T-helper 9 cell (primary cell): ENCODE results near the gene SLC35A5.
"Not testable (repeated sequence)": the region's sequence is repeated elsewhere in the genome, so short reads cannot be mapped to it uniquely, and the experiment has no call there.

Experiments used
- DNase-seq: peaks from one replicate; pipeline ENCODE4 v3.0.0-alpha.2; 2020
- total RNA-seq, 2 donors: gene quantifications; one replicate each; lab custom pipeline; 2026; lab: John Stamatoyannopoulos, UW

The SLC35A5 gene
- total RNA-seq, result 12.3 to 28.6 reads per million in 2 donors

GRCh38 chr3:112561734-112562529 is at the start of gene SLC35A5, which contains the start of gene ATG3:
Gene SLC35A5 (plus strand): TSS chr3:112562045. CDS start chr3:112563404, 1,359 bp downstream.
Gene ATG3 (minus strand): TSS chr3:112561962. CDS start chr3:112561528, 434 bp downstream.
- DNase-seq, result peak; percentile 99

GRCh38 chr3:112512320-112512719 is 49.5 kb upstream of the SLC35A5 start:
- DNase-seq, result no peak

- DNase-seq, result no peak
Observed at GRCh38 chr3:112514527-112515128, 47.2 kb upstream of the SLC35A5 start.

GRCh38 chr3:112518970-112519369 is 42.9 kb upstream of the SLC35A5 start:
- DNase-seq, result not testable (repeated sequence)

GRCh38 chr3:112519424-112520001 is 42.3 kb upstream of the SLC35A5 start:
- no peak for DNase-seq

GRCh38 chr3:112524127-112524526 is 37.7 kb upstream of the SLC35A5 start:
- not testable (repeated sequence) for DNase-seq

GRCh38 chr3:112530573-112530972 is 31.3 kb upstream of the SLC35A5 start:
- no peak for DNase-seq

- DNase-seq, result no peak
Observed at GRCh38 chr3:112531358-112531781, 30.5 kb upstream of the SLC35A5 start.

GRCh38 chr3:112539825-112540650 is 21.8 kb upstream of the SLC35A5 start:
- no peak for DNase-seq

- no peak for DNase-seq
Observed at GRCh38 chr3:112546216-112546759, 15.6 kb upstream of the SLC35A5 start.

- DNase-seq, result no peak
Observed at GRCh38 chr3:112550859-112551258, 11.0 kb upstream of the SLC35A5 start.

GRCh38 chr3:112555535-112556170 is 6.2 kb upstream of the SLC35A5 start:
- DNase-seq, result no peak

- DNase-seq, result no peak
Observed at GRCh38 chr3:112557976-112558375, 3.9 kb upstream of the SLC35A5 start.

- no peak for DNase-seq
Observed at GRCh38 chr3:112560307-112560706, 1.5 kb upstream of the SLC35A5 start.

- peak; percentile 62 for DNase-seq
Observed at GRCh38 chr3:112560721-112561483, 943 bp upstream of the SLC35A5 start.

GRCh38 chr3:112561484-112561733 is 436 bp upstream of the SLC35A5 start:
- DNase-seq, result peak; percentile 75

- DNase-seq, result not testable (repeated sequence)
Observed at GRCh38 chr3:112564247-112564939, 2.5 kb downstream of the SLC35A5 start.

GRCh38 chr3:112564940-112565305 is 3.1 kb downstream of the SLC35A5 start:
- DNase-seq, result no peak

- no peak for DNase-seq
Observed at GRCh38 chr3:112568642-112569041, 6.8 kb downstream of the SLC35A5 start.

GRCh38 chr3:112569265-112569664 is 7.4 kb downstream of the SLC35A5 start:
- no peak for DNase-seq

- DNase-seq, result no peak
Observed at GRCh38 chr3:112572701-112573100, 10.9 kb downstream of the SLC35A5 start.
